ENCODE measurements around the gene ZBTB7C. TPM values are rescaled to one million over a fixed set of nuclear protein-coding genes. Genes with fewer than 3 reads are reported as not detected.

ZBTB7C gene
- total and polyA plus RNA-seq, 2 donors (not counting 1 experiment from before 2014, with no cell fraction given) = not detected

DNA sequence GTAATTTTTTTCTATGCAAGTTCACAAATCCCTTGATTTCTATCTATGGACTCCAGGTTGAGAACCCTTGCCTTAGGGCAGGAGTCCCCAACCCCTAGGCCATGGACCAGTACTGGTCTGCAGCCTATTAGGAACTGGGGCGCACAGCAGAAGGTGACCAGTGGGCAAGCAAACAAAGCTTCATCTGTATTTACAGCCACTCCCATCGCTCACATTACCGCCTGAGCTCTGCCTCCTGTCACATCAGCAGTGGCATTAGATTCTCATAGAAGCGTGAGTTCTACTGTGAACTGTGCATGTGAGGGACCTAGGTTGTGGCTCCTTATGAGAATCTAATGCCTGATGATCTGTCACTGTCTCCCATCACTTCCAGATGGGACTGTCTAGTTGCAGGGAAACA lies 408.5 kb downstream of the ZBTB7C start:
- Mint-ChIP-seq H3K9me3 (ENCODE audit: insufficient read depth) (peaks cover 3% of the 10 kb centered on the region), H3K27me3 (peaks cover 12% of the 10 kb centered on the region), H3K4me1 (no peaks in the 10 kb centered on the region), H3K27ac (no peak overlapping the region), H3K4me3 (no peak overlapping the region)
- Histone ChIP-seq H3K4me3 (ENCODE audit: control extremely low read depth in 1 of 5, extremely low read depth in 1 of 5, insufficient read depth in 1 of 5, low read depth in 2 of 5, low read length in 4 of 5) (no peak overlapping the region), H3K27ac (ENCODE audit: low read length in 2 of 2) (no peak overlapping the region), H3K36me3 (replicated peaks in 1 of 2; ENCODE audit: control extremely low read depth in 1 of 2, control insufficient read depth in 1 of 2, extremely low read depth in 1 of 2, insufficient read depth in 2 of 2, low read length in 1 of 2) (no peaks in the 10 kb centered on the region), H3K4me1 (ENCODE audit: control insufficient read depth in 2 of 2, insufficient read depth in 2 of 2, low read length in 2 of 2) (no peaks in the 10 kb centered on the region), H2AFZ (ENCODE audit: insufficient read depth, low read depth, low read length, poor library complexity, severe bottlenecking) (no peak overlapping the region), H3K79me2 (ENCODE audit: control insufficient read depth, insufficient read depth, low read length) (no peaks in the 10 kb centered on the region), H3K27me3 (replicated peaks in 1 of 4; ENCODE audit: control extremely low read depth in 1 of 4, control insufficient read depth in 3 of 4, insufficient read depth in 4 of 4, low read length in 3 of 4) (peaks cover 0 to 9% (median 2%) of the 10 kb centered on the region in 4 experiments), H3K9ac (ENCODE audit: low read length) (no peak overlapping the region), H4K20me1 (ENCODE audit: control insufficient read depth, insufficient read depth, low read length, poor library complexity, severe bottlenecking) (no peaks in the 10 kb centered on the region), H3K9me3 (ENCODE audit: control extremely low read depth in 1 of 3, control insufficient read depth in 2 of 3, insufficient read depth in 1 of 3, low read length in 2 of 3) (peaks cover 0 to 9% (median 6%) of the 10 kb centered on the region in 3 donors), H3K4me2 (replicated peaks; ENCODE audit: low read depth, low read length, poor library complexity, severe bottlenecking) (no peak overlapping the region)
- TF ChIP-seq, protein P1, sequence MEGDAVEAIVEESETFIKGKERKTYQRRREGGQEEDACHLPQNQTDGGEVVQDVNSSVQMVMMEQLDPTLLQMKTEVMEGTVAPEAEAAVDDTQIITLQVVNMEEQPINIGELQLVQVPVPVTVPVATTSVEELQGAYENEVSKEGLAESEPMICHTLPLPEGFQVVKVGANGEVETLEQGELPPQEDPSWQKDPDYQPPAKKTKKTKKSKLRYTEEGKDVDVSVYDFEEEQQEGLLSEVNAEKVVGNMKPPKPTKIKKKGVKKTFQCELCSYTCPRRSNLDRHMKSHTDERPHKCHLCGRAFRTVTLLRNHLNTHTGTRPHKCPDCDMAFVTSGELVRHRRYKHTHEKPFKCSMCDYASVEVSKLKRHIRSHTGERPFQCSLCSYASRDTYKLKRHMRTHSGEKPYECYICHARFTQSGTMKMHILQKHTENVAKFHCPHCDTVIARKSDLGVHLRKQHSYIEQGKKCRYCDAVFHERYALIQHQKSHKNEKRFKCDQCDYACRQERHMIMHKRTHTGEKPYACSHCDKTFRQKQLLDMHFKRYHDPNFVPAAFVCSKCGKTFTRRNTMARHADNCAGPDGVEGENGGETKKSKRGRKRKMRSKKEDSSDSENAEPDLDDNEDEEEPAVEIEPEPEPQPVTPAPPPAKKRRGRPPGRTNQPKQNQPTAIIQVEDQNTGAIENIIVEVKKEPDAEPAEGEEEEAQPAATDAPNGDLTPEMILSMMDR (IDR thresholded peaks at IDR 0.05) = no peak
- TF ChIP-seq EZH2 (IDR thresholded peaks at IDR 0.05; ENCODE audit: borderline replicate concordance, insufficient read depth, low read depth, low read length, poor library complexity, severe bottlenecking) = no peak
- ATAC-seq (ENCODE audit: low read depth) (no peak), DNase-seq (no peak)
- POLR2A ChIA-PET = no interaction called here
- CTCF ChIA-PET = no interaction called here
- intact Hi-C loops (cut with micrococcal nuclease) = no loop called here
- WGBS (ENCODE audit: insufficient coverage) = 100% methylated on average over 1 of the region's 4 CpGs

DNA sequence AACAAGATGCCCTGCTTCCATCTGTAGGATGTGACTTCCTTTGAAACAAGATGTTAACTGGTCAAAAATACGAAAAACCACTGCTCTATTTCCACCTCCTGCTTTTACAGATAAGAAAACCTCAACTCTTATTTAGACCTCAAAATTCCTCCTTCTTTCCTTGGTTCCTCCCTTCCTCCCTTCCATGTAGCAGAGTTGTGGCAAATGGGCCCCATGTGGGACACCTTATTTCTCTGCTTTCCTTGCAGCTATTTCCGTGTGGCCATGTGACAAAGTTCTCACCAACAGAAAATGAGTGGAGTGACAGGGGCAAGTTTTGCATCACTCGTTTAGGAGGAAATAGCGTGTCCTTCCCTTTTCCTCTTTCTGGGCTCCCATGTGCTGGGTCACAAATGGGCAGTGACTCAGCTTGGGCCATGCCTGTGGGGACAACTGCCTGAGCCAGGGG lies 409.4 kb downstream of the ZBTB7C start:
- intact Hi-C loops (cut with micrococcal nuclease) = no loop called here
- 8% methylated on average over 3 of the region's 4 CpGs for WGBS (ENCODE audit: insufficient coverage)
- Mint-ChIP-seq H3K27ac (no peak overlapping the region), H3K4me1 (no peaks in the 10 kb centered on the region), H3K4me3 (no peak overlapping the region), H3K9me3 (ENCODE audit: insufficient read depth) (peaks cover 3% of the 10 kb centered on the region), H3K27me3 (peaks cover 15% of the 10 kb centered on the region)
- H2AFZ ChIP-seq (ENCODE audit: insufficient read depth, low read depth, low read length, poor library complexity, severe bottlenecking) = no peak overlapping the region
- no peaks in the 10 kb centered on the region for H3K79me2 ChIP-seq (ENCODE audit: control insufficient read depth, insufficient read depth, low read length)
- ChIA-PET POLR2A (no interaction called here), CTCF (no interaction called here)
- H3K4me2 ChIP-seq (replicated peaks; ENCODE audit: low read depth, low read length, poor library complexity, severe bottlenecking) = no peak overlapping the region
- H3K4me1 ChIP-seq (ENCODE audit: control insufficient read depth in 2 of 2, insufficient read depth in 2 of 2, low read length in 2 of 2) = no peaks in the 10 kb centered on the region
- peaks cover 0 to 9% (median 2%) of the 10 kb centered on the region in 4 experiments for H3K27me3 ChIP-seq (replicated peaks in 1 of 4; ENCODE audit: control extremely low read depth in 1 of 4, control insufficient read depth in 3 of 4, insufficient read depth in 4 of 4, low read length in 3 of 4)
- DNase-seq (no peak), ATAC-seq (ENCODE audit: low read depth) (no peak)
- no peaks in the 10 kb centered on the region for H3K36me3 ChIP-seq (replicated peaks in 1 of 2; ENCODE audit: control extremely low read depth in 1 of 2, control insufficient read depth in 1 of 2, extremely low read depth in 1 of 2, insufficient read depth in 2 of 2, low read length in 1 of 2)
- TF ChIP-seq, protein P1 (IDR thresholded peaks at IDR 0.05) = no peak
- no peak for TF ChIP-seq EZH2 (IDR thresholded peaks at IDR 0.05; ENCODE audit: borderline replicate concordance, insufficient read depth, low read depth, low read length, poor library complexity, severe bottlenecking)
- no peak overlapping the region for H3K9ac ChIP-seq (ENCODE audit: low read length)
- H3K9me3 ChIP-seq (ENCODE audit: control extremely low read depth in 1 of 3, control insufficient read depth in 2 of 3, insufficient read depth in 1 of 3, low read length in 2 of 3) = peaks cover 0 to 9% (median 6%) of the 10 kb centered on the region in 3 donors
- H3K27ac ChIP-seq (ENCODE audit: low read length in 2 of 2) = no peak overlapping the region
- H4K20me1 ChIP-seq (ENCODE audit: control insufficient read depth, insufficient read depth, low read length, poor library complexity, severe bottlenecking) = no peaks in the 10 kb centered on the region
- H3K4me3 ChIP-seq (ENCODE audit: control extremely low read depth in 1 of 5, extremely low read depth in 1 of 5, insufficient read depth in 1 of 5, low read depth in 2 of 5, low read length in 4 of 5) = no peak overlapping the region

Measured in B cell (primary cell).